ENCODE results near the gene KPNA2.
A peak's percentile ranks its signal among the peaks of the same experiment; 100 is the strongest.
"Not testable (repeated sequence)": the region's sequence is repeated elsewhere in the genome, so short reads cannot be mapped to it uniquely, and the experiment has no call there.

Gene KPNA2

DNA sequence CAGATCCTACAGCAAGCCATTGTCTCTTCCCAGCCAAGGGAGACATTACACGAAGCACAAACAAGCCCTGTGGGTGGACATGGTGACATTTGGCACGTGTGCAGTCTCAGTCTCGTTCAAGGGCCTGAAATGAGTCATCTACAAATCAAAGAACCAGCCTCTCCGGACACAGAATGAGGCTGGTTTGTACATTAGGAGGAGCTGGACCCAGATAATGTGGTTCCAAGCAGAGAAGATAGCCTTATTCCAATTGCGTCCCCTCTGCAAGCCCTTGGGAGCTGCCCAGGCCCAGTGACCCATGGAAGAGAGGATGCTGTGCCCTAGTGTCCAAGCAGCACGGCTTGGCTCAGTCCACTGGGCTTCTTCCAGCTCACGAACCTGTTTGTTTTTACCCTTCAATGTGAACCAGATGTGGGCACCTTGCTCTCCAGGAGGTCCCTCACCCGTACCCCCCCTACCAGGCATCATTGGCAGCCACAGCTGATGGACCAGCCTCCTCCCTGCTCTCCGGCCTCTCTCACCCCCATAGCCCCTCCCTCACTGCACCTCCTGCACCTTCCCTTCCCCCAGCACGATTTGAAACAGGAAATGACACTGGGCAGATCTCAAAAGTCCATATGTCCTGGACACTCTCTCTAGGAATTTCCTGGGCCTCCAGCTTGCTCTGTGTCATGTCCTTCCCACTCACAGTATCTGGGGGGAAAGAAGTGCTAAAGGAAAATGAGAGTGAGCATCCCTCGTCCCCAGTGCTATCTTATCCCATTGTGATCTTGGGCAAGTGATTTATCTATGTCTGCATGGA, 26.2 kb downstream of the KPNA2 start:
- Histone ChIP-seq H3K4me3 (no peak overlapping the region), H3K4me1 (no peaks in the 10 kb centered on the region), H3K27me3 (no peaks in the 10 kb centered on the region), H3K9me3 (no peaks in the 10 kb centered on the region), H3K27ac (no peak overlapping the region), H3K36me3 (no peaks in the 10 kb centered on the region)
- no peak for DNase-seq
- intact Hi-C loops (cut with DNase I; ENCODE audit: low total_unique reads): no loop called here
- TF ChIP-seq, protein P1, sequence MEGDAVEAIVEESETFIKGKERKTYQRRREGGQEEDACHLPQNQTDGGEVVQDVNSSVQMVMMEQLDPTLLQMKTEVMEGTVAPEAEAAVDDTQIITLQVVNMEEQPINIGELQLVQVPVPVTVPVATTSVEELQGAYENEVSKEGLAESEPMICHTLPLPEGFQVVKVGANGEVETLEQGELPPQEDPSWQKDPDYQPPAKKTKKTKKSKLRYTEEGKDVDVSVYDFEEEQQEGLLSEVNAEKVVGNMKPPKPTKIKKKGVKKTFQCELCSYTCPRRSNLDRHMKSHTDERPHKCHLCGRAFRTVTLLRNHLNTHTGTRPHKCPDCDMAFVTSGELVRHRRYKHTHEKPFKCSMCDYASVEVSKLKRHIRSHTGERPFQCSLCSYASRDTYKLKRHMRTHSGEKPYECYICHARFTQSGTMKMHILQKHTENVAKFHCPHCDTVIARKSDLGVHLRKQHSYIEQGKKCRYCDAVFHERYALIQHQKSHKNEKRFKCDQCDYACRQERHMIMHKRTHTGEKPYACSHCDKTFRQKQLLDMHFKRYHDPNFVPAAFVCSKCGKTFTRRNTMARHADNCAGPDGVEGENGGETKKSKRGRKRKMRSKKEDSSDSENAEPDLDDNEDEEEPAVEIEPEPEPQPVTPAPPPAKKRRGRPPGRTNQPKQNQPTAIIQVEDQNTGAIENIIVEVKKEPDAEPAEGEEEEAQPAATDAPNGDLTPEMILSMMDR (IDR thresholded peaks at IDR 0.05): no peak

- H3K4me3 ChIP-seq; DNase-seq; intact Hi-C loops (cut with DNase I; ENCODE audit: low total_unique reads); H3K27ac ChIP-seq; H3K9me3 ChIP-seq; H3K36me3 ChIP-seq; H3K4me1 ChIP-seq; H3K27me3 ChIP-seq: not testable (repeated sequence)
These were observed 29.8 kb downstream of the KPNA2 start for GRCh38 chr17:68065366-68065765.

DNA sequence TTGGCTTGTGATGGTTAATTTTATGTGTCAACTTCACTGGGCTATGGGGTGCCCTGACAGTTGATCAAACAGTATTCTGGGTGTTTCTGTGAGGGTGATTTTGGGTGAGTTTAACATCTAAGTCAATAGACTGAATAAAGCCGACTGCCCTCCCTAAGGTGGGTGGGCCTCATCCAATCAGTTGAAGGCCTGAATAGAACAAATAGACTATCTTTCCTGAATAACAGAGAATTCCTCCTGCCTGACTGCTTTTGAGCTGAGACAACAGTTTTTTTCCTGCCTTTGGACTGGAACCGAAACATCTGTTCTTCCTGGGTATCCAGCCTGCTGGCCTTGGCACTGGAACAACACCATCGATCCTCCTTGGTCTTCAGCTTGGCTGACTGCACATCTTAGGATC, 33.0 kb downstream of the KPNA2 start:
- DNase-seq; H3K27me3 ChIP-seq; H3K27ac ChIP-seq; H3K4me1 ChIP-seq; intact Hi-C loops (cut with DNase I; ENCODE audit: low total_unique reads); H3K9me3 ChIP-seq; H3K4me3 ChIP-seq; H3K36me3 ChIP-seq: not testable (repeated sequence)

GRCh38 chr17:68070582-68071444, 35.3 kb downstream of the KPNA2 start:
- H3K4me1 ChIP-seq; H3K36me3 ChIP-seq; H3K27ac ChIP-seq; H3K4me3 ChIP-seq; H3K9me3 ChIP-seq; intact Hi-C loops (cut with DNase I; ENCODE audit: low total_unique reads); H3K27me3 ChIP-seq: not testable (repeated sequence)
- peak in 1 of 2 donors; percentile 39 for DNase-seq

DNA sequence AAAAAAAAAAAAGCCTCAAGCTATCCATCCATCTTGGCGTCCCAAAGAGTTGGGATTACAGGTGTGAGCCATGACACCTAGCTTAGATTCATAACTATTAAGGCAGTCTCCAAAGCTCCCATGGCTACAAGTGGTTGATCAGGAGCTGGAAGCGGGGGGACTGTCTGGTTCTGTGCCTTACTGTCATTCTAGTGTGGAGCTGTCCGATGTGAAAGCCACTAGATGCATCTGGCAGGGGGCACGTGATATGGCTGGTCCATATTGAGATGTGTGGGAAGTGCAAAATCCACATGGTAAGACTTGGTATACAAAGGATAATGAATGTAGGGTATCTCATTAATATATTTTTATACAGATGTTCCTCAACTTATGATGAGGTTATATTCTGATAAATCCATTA, 38.7 kb downstream of the KPNA2 start:
- peak in 1 of 2 donors; percentile 20 for DNase-seq
- no peaks in the 10 kb centered on the region for H3K27me3 ChIP-seq
- intact Hi-C loops (cut with DNase I; ENCODE audit: low total_unique reads): no loop called here
- H3K9me3 ChIP-seq: no peaks in the 10 kb centered on the region
- H3K4me3 ChIP-seq: no peak overlapping the region
- TF ChIP-seq, protein P1 (IDR thresholded peaks at IDR 0.05): no peak
- peaks cover 0 to 6% (median 0%) of the 10 kb centered on the region in 4 donors for H3K4me1 ChIP-seq
- no peak overlapping the region for H3K27ac ChIP-seq
- H3K36me3 ChIP-seq: no peaks in the 10 kb centered on the region

- DNase-seq; H3K36me3 ChIP-seq; H3K4me3 ChIP-seq; H3K9me3 ChIP-seq; intact Hi-C loops (cut with DNase I; ENCODE audit: low total_unique reads); H3K27me3 ChIP-seq; H3K27ac ChIP-seq; H3K4me1 ChIP-seq: not testable (repeated sequence)
These were observed 40.5 kb downstream of the KPNA2 start for GRCh38 chr17:68075953-68076607.

GRCh38 chr17:68077498-68077897, 42.0 kb downstream of the KPNA2 start:
- H3K4me3 ChIP-seq; H3K27me3 ChIP-seq; H3K36me3 ChIP-seq; DNase-seq; H3K4me1 ChIP-seq; H3K9me3 ChIP-seq; H3K27ac ChIP-seq; intact Hi-C loops (cut with DNase I; ENCODE audit: low total_unique reads): not testable (repeated sequence)
